HG03460 (cell line): Measurements from ENCODE around the gene RUFY3.
"Not testable (repeated sequence)": the region's sequence is repeated elsewhere in the genome, so short reads cannot be mapped to it uniquely, and the experiment has no call there.

Source experiments
- ATAC-seq: cut with Tn5 transposase; IDR thresholded peaks from one replicate; pipeline ENCODE4 v1.9.1; 2021; ENCODE audit not compliant: unreplicated experiment

The RUFY3 gene

GRCh38 chr4:70839589-70840093 is 117.9 kb downstream of the RUFY3 start, which contains the start of gene GRSF1:
TSS of gene GRSF1 (minus strand) at chr4:70839890. CDS start at chr4:70839827, 63 bp downstream.
- ATAC-seq: peak; percentile 63

GRCh38 chr4:70840137-70840536 is 118.4 kb downstream of the RUFY3 start:
- not testable (repeated sequence) for ATAC-seq

- not testable (repeated sequence) for ATAC-seq
Observed at GRCh38 chr4:70840631-70841030, 118.9 kb downstream of the RUFY3 start.

DNA sequence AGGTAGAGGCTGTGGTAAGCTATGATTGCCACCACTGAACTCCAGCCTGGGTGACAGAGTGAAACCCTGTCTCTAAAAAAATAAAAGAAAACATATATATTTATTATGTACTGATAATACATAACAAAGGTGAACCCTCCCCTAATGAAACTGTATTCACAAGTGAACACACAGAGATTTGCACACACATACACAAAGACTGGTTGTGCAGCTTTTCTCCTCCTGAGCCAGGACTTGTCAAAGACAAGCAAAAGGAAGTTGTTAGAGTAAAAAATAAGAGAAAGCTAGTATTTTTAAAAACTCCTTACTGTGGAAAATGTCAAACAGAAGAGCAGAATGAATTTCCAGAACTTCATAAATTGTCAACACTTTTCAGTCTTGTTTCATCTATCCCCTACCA is 119.4 kb downstream of the RUFY3 start:
- ATAC-seq: no peak

DNA sequence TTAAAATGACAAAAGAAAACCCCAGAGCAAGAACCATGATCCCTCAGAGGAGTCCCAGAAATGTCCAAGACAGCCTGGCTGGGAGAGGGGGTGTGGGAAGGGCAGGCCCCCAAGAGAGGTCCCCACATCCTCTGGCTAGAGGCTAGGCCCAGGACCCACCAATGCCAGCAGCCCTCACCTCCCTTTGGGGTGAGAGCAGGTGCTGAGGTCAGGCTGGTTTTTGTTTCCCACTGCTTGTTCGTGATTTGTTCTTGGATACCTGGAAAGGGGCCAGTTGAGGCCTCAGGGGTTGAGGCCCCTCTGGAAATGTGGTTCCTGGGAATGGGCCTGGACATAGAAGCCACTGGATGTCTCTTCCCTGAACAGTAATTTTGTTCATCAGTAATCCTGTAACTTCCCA is 120.2 kb downstream of the RUFY3 start:
- no peak for ATAC-seq

DNA sequence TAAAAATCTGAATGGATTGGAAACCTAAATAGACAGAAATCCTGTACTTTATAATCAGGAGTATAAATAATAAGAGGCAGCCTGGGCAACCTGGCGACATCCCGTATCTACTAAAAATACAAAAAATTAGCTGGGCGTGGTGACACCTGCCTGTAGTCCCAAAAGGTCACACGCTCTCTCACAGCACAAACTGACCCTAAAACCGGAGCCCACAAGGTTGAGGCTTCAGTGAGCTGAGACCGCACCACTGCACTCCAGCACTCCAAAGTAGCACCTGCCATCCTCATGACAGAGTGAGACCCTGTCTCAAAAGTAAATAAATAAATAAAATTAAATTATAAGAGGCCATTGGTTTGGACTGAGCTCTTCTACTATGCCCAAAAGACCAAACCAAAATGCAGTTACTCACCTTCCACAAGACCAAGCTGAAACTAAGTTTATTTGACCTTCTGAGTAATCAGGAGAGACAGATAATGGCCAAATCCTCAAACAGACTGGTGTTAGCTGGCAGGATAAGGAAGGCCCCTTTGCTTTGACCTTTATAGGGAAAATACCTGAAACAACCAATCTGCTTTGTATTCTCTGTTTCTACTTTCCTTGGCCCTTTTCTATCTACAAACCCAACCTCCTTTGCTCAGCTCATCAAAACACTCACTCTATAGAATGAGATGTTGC is 121.1 kb downstream of the RUFY3 start:
- peak; percentile 30 for ATAC-seq

DNA sequence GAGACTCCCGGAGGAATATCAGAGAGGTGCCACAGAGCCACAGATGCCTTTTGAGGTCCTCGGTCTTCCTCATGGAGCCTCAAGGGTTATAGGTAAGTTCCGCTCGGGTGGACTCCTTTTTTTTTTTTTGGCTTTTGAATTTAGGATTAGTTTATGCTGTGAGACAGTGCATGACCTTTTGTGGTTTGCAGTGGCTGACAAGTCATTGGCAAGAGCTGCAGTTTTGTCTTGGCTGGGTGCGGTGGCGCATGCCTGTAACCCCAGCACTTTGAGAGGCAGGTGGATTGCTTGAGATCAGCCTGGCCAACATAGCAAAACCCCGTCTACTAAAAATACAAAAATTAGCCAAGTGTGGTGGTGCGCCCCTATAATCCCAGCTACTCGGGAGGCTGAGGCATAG is 122.4 kb downstream of the RUFY3 start:
- ATAC-seq: no peak

- no peak for ATAC-seq
Observed at GRCh38 chr4:70849291-70849690, 127.5 kb downstream of the RUFY3 start.

GRCh38 chr4:70855464-70855863 is 133.7 kb downstream of the RUFY3 start:
- ATAC-seq: no peak
